Activated CD4-positive, alpha-beta T cell treated with anti-CD3 and anti-CD28 coated beads for 48 hours (primary cell): ENCODE results near the gene AKT3.
"Not testable (repeated sequence)": the region's sequence is repeated elsewhere in the genome, so short reads cannot be mapped to it uniquely, and the experiment has no call there.

Experiments
- DNase-seq: peaks from one replicate; pipeline ENCODE4 v3.0.0-alpha.2; 2020

AKT3 gene

DNA sequence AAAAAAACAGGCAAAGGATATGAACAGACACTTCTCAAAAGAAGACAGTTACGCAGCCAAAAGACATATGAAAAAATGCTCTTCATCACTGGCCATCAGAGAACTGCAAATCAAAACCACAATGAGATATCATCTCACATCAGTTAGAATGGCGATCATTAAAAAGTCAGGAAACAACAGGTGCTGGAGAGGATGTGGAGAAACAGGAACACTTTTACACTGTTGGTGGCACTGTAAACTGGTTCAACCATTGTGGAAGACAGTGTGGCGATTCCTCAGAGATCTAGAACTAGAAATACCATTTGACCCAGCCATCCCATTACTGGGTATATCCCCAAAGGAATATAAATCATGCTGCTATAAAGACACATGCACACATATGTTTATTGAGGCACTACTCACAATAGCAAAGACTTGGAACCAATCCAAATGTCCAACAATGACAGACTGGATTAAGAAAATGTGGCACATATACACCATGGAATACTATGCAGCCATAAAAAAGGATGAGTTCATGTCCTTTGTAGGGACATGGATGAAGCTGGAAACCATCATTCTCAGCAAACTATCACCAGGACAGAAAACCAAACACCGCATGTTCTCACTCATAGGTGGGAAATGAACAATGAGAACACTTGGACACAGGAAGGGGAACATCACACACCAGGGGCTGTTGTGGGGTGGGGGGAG lies 77.5 kb downstream of the AKT3 start:
- DNase-seq, result not testable (repeated sequence)

DNA sequence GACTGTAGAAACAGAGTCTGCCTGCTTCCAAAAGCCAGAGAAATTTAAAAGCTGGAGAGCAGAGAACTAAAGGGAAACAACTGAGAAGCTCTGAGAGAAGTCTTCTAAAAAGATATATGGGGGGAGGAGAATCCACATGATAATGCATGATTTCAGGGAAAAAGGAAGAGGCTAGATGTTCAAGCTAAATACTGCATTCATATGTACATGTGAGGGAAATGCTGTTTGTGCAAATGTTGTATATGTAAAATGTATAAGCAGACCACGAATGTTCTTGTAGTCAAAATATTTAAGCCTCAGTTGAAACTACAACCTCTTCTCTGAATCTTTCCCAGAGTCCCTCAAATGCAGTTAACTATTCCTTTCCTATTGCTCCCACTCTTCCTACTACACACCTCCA lies 79.2 kb downstream of the AKT3 start:
- DNase-seq, result no peak

DNA sequence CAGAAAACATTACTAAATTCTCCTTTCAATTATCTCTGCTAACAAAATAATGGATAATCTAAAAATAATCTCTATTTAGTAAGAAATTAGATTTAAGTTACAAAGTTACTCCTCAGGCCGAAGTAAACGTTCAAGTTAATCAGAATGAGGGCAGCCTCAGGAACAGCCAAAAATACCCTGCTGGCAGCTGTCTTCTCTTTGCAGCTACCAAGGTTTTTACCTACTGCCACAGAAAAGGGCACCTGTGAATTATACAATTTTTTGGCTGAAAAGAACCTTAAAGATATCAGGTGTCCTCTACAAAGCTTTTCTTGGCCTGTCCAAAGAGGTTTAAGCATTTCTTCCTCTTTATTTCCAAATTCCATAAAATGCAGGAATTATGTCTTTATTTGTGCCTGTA lies 84.4 kb downstream of the AKT3 start:
- DNase-seq, result no peak

DNA sequence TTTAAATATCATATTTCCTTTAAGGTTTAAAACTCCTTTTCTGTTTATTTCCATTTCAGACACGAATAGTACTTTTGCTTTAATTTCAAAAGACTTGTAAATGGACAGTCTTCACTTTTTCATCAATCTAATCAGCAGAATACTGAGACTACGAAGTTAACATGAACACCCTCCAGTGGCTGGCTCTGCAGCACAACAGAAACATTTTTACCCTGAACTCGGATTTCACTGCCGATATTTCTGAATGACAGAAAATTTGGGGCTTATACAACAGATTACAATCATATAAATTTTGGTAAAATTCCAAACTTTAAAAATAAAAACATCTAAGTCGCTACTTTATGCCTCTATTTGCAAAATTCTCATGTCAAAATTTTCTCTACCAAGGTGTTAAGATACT lies 86.2 kb downstream of the AKT3 start:
- DNase-seq, result no peak

DNA sequence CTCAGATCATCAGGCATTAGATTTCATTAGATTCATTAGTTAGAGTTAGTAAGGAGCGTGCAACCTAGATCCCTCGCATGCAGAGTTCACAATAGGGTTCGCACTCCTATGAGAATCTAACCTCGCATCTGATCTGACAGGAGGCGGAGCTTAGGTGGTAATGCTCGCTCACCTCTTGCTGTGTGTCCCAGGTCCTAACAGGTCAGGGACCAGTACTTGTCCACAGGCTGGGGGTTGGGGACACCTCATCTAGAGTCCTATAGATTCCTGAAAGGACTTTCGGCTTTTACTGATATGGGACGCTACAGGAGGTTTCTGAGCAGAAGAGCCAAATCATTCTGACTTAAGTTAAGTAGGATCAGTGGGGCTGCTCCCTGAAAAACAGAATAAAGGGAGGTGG lies 91.4 kb downstream of the AKT3 start:
- no peak for DNase-seq

DNA sequence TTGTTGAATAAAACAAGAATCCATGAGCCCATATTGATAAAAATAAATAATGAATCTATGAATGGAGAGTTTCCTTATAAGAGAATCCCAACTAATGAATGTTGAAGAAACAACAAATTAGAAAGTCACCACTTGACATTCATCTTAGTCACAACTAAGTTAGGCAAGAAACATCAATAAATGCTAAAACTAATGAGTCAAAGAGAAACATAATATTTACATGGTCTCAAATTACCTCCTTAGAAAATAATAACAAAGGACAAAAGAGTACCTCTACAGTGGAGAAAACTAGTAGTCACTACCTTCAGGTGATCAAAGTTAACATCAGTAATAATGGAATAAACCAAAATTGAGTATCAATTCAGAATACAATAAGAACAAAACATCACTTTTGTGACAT lies 93.5 kb downstream of the AKT3 start:
- no peak for DNase-seq

DNA sequence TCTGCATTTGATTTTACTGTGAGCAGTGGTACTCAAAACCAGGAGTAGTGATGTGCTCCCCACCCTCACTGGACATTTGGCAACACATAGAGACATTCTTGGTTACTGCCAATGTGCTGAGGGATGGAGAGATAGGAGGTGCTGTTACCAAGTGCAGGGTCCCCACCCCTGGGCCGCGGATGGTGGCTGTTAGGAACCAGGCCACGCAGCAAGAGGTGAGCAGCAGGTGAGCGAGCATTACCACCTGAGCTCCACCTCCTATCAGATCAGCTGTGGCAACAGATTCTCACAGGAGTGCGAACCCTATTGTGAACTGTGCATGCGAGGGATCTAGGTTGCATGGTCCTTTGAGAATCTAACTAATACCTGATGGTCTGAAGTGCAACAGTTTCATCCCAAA lies 95.7 kb downstream of the AKT3 start:
- no peak for DNase-seq

DNA sequence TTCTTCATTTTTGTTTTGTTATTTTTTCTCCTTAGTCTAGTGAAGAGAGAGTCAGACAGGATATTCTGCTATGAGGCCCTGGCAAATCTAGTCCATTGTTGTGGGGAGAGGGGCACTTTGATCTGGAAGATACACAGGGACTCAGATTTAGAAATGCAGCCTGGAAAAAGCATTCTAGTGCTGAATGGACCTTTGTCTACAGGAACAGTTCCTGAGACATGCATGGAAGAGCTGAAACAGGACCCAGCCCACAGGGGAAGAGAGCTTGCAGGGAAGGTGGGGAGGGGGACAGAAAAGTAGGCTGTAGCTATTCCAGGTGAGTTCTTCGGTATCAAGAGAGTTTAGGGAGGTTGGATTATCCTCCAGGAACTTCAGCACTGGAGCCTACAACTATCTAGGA lies 98.5 kb downstream of the AKT3 start:
- no peak for DNase-seq

DNA sequence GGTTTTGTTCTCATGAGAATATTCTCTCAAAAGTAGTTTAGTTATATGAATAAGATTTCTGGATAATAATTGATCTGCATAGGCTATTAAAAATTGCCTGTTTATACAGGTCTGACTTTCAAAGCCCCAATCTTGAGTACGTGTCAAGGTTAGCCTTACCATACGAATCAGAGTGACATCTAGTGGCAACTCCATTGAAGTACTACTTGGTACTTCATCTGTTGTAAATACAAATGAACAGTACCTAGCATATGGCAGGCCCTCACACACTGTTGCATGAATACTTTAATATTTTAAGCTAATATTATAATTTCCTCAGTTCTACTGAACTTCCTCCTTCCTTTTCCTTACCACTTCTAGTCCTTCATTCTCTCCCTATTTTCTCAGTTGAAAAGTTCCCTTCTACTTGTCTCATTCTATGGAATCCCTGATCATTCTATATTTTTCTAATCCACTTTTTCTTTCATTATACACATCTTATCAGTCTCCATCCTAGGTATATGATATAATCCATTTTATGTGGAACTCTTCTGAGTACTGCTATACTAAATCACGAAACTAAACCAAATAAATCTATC lies 101.2 kb downstream of the AKT3 start:
- no peak for DNase-seq

DNA sequence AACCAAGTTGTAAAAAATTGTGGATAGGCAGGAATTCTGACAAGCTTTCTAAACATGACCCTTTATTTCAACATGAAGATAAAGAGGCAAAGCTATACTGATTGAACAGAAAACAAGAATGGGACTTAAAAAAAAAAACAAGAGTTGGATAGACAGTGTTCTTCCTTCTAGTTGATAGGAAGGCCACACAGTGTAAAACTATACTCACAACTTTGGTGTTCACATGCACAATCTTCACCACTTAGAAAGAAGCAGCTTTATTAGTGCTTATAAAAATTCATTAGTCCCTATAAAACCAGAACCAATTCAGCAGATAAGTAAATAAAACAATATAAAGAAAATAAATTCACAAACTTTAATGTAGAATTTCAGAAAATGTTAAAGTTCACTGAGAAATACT lies 101.8 kb downstream of the AKT3 start:
- no peak for DNase-seq

DNA sequence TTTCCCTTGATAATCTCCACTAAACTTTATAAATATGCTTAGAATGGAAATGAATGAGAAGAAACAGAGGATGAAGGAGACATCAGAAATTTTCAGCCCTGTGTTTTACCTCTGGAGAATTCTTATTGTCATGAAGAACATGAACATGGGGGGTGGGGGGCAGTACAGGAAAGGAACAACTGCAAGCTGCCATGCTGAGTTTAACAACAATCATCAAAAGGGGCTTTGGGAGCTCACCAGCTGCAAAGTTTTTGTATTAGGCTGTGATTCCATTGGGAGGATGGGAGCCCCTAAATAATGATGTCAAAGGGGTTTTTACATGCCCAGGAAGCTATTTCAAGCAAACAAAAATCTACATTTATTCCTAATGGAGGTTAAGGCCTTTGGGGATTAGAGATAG lies 103.3 kb downstream of the AKT3 start:
- DNase-seq, result no peak

DNA sequence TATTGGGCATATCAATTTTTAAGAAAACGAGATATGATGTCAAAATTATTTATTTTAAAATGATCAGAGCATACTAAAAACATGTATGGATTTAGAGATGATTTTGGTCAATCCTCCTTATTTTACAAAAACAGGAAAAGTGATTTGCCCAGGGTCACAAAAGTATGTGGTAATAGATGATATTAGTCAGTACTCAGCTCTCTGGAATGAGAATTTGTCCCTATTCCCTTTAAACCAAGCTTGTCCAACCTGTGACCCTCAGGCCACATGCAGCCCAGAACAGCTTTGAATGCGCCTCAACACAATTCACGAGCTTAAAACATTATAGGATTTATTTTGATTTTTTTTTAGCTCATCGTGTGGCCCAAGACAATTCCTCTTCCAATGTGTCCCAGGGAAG lies 104.7 kb downstream of the AKT3 start:
- DNase-seq, result no peak

DNA sequence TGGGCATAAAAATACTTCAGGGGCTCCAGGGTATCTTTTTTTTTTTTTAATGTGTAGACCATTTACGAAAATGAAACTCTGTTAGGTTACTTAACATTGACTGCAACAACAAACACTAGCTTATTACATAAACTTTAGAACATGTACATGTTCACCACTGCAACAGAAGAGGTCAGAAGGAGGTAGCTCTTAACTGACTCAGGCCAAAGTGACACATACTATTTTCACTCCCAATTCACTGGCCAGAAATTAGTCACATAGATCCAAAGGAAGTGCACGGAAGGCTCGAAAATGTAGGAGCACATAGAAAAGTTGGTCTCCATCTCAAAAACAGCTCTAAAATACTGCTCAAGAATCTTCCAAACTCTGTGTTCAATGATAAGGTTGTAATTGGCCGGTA lies 107.2 kb downstream of the AKT3 start:
- no peak for DNase-seq

DNA sequence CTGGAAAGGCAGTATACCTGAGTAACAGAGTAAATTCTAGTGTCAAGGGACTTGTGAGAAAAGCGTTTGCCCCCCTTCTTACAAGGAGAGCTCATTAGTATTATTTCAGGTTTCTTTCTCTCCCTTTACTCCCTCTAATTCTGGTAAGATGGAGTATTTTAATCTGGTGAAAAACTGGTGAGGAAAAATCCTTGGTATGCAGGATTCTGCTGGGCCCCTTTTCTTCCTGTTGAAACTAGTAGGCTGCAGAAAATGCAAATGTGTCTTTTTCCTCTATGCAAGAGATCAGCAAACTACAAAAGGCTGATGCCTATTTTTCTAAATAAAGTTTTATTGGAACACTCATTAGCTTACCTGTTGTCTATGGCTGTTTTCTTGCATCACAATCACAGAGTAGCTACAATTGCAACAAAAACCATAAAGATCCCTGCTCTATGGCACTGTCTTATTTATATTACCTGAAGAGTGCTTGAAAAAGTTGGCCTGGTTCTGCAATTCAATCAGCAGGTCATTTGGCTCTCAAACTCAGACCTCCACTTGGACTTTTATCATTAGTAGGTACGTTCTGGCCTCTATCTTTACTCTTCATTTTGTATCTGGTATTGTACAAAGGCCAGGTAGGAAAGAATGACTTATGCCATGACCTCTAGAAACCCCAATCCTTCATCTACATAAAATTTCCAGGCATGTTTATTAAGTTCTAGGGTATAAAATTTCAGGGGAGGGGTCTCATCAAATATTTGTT lies 109.6 kb downstream of the AKT3 start:
- DNase-seq, result no peak

DNA sequence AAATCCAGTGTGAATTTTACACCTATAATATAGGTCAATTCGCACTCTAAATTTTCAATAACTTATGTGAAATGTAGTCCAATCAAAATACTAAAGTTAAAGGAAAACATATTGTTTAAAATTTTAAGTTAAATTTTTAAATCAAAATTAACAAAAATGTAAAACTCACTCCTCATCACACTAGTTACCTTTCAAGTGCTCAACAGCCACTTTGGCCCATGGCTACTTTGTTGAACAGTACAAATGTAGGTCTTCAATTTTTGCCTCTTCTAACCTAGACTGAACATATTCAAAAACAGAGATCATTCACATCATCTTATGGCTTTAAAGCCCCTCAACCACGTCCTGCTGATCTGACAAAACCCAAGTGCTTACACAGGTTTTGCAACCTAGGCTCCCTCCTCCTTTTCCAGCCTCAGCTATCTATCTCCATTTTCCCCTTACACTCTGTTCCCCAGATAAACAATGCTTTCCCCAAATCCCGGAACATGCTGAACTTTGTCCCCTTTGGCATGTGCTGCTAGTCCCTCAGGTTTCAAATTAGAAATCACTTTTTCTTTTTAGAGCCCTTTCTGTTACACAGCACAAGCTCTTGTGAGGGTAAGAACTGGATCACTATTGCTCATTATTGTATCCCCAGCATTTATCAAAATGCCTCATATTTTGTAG lies 110.6 kb downstream of the AKT3 start:
- no peak for DNase-seq

DNA sequence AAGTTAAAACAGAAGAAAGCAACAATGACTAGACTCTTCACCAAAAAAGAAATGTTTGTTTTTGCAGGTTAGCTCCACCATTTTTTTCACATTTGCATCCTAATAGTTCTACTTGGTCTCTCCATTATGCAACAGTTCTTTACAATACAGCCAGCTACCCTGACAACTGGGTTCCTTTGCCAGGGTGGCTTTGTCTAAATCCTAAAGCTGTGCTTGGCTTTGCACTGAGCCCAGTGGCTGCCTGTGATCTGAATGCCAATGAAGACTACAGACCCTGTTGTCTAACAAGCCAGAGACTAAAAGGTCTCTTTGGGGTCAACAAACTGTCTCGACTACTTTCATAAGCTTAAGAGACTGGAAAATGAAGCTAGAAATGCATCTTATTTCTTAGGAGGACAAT lies 112.0 kb downstream of the AKT3 start:
- no peak for DNase-seq

DNA sequence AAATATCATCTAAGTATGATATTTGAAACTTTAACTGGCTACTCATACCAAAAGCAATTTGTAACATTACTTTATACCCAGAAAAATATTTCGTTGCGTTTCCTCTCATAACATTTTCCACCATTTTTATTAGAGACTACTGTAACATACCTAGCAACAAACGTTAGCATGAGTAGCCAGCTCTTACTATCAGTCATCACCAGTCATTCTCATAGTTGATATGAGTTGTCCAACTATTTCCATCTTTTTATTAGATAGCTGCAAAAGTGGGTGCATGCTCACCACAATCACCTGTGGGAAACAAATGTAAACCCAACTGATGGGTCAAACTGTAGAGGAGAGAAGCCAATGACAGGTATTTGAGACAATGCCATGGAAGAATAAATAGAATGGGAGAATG lies 114.6 kb downstream of the AKT3 start:
- no peak for DNase-seq

DNA sequence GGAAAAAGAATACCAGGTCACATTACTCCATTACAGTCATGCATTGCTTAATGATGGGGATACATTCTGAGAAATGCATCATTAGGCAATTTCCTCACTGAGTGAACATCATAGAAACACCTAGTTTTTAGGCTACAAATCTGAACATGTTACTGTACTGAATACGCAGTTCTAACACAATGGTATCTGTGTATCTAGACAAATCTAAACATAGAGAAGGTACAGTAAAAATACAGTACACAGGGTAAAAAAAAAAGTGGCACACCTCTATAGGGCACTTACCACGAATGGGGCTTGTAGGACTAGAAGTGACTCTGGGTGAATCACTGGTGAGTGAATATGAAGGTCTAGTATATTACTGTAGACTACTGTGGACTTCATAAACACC lies 115.7 kb downstream of the AKT3 start:
- no peak for DNase-seq

DNA sequence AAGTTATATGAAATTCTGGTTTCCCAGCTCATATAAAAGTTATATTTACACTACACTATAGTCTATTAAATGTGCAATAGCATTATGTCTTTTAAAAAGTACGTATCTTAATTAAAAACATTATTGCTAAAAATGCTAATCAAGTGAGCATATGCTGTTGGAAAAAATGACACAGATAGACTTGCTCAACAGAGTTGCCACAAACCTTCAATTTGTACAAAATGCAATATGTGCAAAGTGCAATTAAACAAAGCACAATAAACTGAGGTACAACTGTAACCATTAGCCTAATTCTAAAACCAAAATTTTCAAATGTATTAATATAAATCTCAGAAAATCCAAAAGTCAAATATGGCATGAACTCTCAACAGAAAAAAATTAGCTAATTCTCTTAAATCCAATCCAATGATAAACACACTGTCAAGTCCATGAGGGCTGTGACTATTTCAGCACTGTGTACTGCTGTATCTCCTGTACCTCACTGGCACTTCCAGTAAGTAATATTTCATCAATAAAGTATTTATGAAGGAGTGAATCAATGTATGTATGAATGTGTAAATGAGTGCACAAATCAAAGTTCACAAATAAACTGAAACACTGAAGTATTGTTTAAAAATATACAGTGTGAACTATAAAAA lies 116.3 kb downstream of the AKT3 start:
- no peak for DNase-seq

DNA sequence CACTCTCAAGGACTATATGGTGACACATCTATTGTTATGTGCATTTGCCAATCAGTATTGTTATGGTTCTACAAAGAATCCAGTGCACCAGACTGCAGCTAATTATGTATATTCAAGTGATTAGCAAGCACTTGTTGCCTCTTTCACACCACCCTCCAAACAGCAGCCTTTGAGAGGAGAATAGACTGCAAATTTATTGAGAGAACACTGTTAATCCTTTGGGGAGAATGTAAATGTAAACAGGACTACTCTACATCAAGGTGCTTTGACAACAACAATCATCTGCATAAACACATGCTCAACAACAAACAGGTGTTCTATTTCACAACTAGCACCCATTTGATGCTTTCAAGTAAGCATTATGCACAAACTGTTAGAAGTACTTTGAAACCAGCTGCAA lies 117.4 kb downstream of the AKT3 start:
- DNase-seq, result no peak

DNA sequence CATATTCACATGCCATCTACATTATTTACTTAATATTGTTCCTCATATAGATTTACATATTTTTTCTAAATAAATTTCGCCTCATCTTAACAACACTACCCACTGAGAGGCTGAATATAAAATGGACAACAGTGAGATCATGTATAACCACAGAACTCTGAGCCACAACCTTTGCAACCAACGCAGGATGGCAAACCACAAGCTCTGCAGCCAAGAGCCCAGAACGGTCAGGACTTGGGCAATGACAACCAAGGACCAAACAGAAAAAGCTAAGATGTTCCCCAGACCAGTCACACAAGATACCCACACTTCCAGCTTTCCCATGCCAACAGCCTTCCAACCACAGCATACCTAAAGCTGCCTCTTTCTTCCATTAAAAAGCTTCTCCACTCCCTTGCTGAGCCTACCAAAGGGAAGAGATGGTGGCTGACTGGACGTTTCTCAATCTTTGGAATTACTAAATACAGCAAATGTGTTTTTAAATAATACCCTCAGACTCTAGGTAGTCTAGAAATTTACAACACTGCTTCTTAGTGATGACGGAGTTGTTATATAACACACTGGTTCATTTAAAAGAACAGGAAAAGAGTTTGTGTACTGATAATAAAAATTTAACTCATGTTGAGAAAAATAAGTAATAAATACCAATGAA lies 117.9 kb downstream of the AKT3 start:
- no peak for DNase-seq

DNA sequence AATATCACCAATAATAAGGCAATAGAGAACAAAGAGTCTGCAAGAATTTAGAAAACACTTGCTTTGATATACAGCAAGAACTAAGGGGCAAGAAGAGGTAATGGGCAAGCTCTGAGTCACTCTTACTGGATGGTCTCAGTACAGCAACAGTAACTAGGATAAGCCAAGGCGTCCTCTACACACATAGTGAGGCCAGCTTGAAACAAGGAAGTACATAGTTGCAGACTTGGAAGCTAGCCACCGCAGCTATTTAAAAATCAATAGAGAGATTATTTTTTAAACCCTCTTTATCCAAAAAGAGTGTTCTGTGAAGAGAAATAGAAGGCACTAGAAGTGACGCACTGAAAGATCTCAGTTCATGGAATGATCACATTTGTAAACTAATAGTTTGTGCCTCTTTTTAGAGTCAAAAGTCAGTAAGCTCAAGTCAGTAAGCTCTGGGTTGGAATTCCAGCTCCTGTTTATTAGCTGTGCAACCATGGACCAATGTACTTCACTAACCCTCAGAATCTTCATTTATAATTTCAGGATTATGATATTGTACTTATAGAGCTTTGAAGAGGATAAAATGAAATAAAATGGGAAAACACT lies 118.6 kb downstream of the AKT3 start:
- DNase-seq, result no peak
